K562 (cell line): ENCODE results near the gene ADRB2. TPM values are rescaled to one million over a fixed set of nuclear protein-coding genes. Genes with fewer than 3 reads are reported as not detected.
A peak's percentile ranks its signal among the peaks of the same experiment; 100 is the strongest.

Experiments
- CHD1 ChIP-seq: fragments of 200-600 bp; sonication (generic); IDR thresholded peaks from one replicate; pipeline ENCODE4 v1.6.1; 2012; ENCODE audit warnings: mild to moderate bottlenecking, moderate library complexity, low read length, inconsistent platforms
- CREB1 ChIP-seq, 2 experiments: sonication (generic) in 1 of 2; formaldehyde crosslinking in 1 of 2; IDR thresholded peaks; 2 replicates each; pipeline versions ENCODE4 v1.6.1 to v1.8.0; 2012 to 2022; ENCODE audit warnings: inconsistent platforms in 1 of 2, mild to moderate bottlenecking in 1 of 2, missing genetic modification reagents in 1 of 2, moderate library complexity in 1 of 2
- E2F3 ChIP-seq: fragments of 250-450 bp; sonication (Bioruptor Pico); IDR thresholded peaks from 2 replicates; pipeline ENCODE4 v1.4.0; 2020; ENCODE audit warnings: mild to moderate bottlenecking
- ELF4 ChIP-seq: fragments of 450-650 bp; formaldehyde crosslinking; IDR thresholded peaks from 2 replicates; pipeline ENCODE4 v1.4.0; 2022; ENCODE audit warnings: missing genetic modification characterization
- HNRNPLL ChIP-seq: fragments of 200-400 bp; formaldehyde crosslinking; IDR thresholded peaks from 2 replicates; pipeline ENCODE4 v1.6.1; 2017; ENCODE audit warnings: low read length, low read depth, mild to moderate bottlenecking; ENCODE audit not compliant: poor library complexity, severe bottlenecking
- MAZ ChIP-seq, 2 experiments: fragments of 450-650 bp in 1 of 2; sonication (generic) in 1 of 2; formaldehyde crosslinking; IDR thresholded peaks in 1 of 2; conservative IDR thresholded peaks in 1 of 2; 2 replicates each; pipeline versions ENCODE4 v1.4.0 to v1.5.0; 2020; ENCODE audit warnings: mild to moderate bottlenecking in 1 of 2, missing genetic modification reagents in 1 of 2
- POLR2G ChIP-seq: fragments of 200-400 bp; formaldehyde crosslinking; IDR thresholded peaks from 2 replicates; pipeline ENCODE4 v1.6.1; 2017; ENCODE audit warnings: low read depth, mild to moderate bottlenecking, antibody characterized with exemption, low read length, moderate library complexity
- RBFOX2 ChIP-seq: fragments of 200-400 bp; formaldehyde crosslinking; IDR thresholded peaks from 2 replicates; pipeline ENCODE4 v1.6.1; 2017; ENCODE audit warnings: low read depth, mild to moderate bottlenecking, low read length, moderate library complexity
- ZNF184 ChIP-seq: sonication (generic); formaldehyde crosslinking; IDR thresholded peaks from 2 replicates; pipeline ENCODE4 v1.5.0; 2020; ENCODE audit warnings: missing genetic modification reagents
- polyA plus RNA-seq, 8 experiments: library from polyadenylated mRNA; depleted of rRNA in 4 of 8; stranded (reverse) in 5 of 8; unstranded in 3 of 8; fragments of >200 nt; fragmentation: Nextera tagmentation in 2 of 8; fragmentation: Illumina TruSeq in 1 of 8; extraction: Ambion mirVana in 2 of 8; extraction: Trizol in 1 of 8; gene quantifications; 2 replicates each; pipeline versions ENCODE4 v1.2.1 to v1.2.3, GENCODE V29; 2011 to 2014; ENCODE audit warnings: inconsistent platforms in 1 of 8, missing spikeins in 1 of 8
- total RNA-seq, 7 experiments: library from RNA; depleted of rRNA in 6 of 7; stranded (reverse); fragments of >200 nt in 6 of 7; fragmentation: Illumina TruSeq in 2 of 7; extraction: Trizol in 2 of 7; gene quantifications; 2 replicates each; pipeline versions ENCODE4 v1.2.1 to v1.2.3, GENCODE V29; 2011 to 2021; ENCODE audit warnings: low replicate concordance in 1 of 7
- TF ChIP-seq, protein P1 (sequence below): fragments of 450-650 bp; IDR thresholded peaks from 2 replicates; pipeline ENCODE4 v1.6.1; 2016; ENCODE audit warnings: mild to moderate bottlenecking, moderate library complexity
- TF ChIP-seq, protein P2 (sequence below): fragments of 450-650 bp; formaldehyde crosslinking; IDR thresholded peaks from 2 replicates; pipeline ENCODE4 v1.4.0; 2022; ENCODE audit warnings: mild to moderate bottlenecking, moderate library complexity

The ADRB2 gene
- total and polyA plus RNA-seq, 9 of the 15 experiments (the other 6 are each of a cell fraction or from before 2014, with no cell fraction given): 0.01 to 0.18 (median 0.04) TPM; not detected in 2

DNA sequence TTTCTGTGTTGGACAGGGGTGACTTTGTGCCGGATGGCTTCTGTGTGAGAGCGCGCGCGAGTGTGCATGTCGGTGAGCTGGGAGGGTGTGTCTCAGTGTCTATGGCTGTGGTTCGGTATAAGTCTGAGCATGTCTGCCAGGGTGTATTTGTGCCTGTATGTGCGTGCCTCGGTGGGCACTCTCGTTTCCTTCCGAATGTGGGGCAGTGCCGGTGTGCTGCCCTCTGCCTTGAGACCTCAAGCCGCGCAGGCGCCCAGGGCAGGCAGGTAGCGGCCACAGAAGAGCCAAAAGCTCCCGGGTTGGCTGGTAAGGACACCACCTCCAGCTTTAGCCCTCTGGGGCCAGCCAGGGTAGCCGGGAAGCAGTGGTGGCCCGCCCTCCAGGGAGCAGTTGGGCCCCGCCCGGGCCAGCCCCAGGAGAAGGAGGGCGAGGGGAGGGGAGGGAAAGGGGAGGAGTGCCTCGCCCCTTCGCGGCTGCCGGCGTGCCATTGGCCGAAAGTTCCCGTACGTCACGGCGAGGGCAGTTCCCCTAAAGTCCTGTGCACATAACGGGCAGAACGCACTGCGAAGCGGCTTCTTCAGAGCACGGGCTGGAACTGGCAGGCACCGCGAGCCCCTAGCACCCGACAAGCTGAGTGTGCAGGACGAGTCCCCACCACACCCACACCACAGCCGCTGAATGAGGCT, at the start of gene ADRB2 (continued):
- TF ChIP-seq, protein P1, sequence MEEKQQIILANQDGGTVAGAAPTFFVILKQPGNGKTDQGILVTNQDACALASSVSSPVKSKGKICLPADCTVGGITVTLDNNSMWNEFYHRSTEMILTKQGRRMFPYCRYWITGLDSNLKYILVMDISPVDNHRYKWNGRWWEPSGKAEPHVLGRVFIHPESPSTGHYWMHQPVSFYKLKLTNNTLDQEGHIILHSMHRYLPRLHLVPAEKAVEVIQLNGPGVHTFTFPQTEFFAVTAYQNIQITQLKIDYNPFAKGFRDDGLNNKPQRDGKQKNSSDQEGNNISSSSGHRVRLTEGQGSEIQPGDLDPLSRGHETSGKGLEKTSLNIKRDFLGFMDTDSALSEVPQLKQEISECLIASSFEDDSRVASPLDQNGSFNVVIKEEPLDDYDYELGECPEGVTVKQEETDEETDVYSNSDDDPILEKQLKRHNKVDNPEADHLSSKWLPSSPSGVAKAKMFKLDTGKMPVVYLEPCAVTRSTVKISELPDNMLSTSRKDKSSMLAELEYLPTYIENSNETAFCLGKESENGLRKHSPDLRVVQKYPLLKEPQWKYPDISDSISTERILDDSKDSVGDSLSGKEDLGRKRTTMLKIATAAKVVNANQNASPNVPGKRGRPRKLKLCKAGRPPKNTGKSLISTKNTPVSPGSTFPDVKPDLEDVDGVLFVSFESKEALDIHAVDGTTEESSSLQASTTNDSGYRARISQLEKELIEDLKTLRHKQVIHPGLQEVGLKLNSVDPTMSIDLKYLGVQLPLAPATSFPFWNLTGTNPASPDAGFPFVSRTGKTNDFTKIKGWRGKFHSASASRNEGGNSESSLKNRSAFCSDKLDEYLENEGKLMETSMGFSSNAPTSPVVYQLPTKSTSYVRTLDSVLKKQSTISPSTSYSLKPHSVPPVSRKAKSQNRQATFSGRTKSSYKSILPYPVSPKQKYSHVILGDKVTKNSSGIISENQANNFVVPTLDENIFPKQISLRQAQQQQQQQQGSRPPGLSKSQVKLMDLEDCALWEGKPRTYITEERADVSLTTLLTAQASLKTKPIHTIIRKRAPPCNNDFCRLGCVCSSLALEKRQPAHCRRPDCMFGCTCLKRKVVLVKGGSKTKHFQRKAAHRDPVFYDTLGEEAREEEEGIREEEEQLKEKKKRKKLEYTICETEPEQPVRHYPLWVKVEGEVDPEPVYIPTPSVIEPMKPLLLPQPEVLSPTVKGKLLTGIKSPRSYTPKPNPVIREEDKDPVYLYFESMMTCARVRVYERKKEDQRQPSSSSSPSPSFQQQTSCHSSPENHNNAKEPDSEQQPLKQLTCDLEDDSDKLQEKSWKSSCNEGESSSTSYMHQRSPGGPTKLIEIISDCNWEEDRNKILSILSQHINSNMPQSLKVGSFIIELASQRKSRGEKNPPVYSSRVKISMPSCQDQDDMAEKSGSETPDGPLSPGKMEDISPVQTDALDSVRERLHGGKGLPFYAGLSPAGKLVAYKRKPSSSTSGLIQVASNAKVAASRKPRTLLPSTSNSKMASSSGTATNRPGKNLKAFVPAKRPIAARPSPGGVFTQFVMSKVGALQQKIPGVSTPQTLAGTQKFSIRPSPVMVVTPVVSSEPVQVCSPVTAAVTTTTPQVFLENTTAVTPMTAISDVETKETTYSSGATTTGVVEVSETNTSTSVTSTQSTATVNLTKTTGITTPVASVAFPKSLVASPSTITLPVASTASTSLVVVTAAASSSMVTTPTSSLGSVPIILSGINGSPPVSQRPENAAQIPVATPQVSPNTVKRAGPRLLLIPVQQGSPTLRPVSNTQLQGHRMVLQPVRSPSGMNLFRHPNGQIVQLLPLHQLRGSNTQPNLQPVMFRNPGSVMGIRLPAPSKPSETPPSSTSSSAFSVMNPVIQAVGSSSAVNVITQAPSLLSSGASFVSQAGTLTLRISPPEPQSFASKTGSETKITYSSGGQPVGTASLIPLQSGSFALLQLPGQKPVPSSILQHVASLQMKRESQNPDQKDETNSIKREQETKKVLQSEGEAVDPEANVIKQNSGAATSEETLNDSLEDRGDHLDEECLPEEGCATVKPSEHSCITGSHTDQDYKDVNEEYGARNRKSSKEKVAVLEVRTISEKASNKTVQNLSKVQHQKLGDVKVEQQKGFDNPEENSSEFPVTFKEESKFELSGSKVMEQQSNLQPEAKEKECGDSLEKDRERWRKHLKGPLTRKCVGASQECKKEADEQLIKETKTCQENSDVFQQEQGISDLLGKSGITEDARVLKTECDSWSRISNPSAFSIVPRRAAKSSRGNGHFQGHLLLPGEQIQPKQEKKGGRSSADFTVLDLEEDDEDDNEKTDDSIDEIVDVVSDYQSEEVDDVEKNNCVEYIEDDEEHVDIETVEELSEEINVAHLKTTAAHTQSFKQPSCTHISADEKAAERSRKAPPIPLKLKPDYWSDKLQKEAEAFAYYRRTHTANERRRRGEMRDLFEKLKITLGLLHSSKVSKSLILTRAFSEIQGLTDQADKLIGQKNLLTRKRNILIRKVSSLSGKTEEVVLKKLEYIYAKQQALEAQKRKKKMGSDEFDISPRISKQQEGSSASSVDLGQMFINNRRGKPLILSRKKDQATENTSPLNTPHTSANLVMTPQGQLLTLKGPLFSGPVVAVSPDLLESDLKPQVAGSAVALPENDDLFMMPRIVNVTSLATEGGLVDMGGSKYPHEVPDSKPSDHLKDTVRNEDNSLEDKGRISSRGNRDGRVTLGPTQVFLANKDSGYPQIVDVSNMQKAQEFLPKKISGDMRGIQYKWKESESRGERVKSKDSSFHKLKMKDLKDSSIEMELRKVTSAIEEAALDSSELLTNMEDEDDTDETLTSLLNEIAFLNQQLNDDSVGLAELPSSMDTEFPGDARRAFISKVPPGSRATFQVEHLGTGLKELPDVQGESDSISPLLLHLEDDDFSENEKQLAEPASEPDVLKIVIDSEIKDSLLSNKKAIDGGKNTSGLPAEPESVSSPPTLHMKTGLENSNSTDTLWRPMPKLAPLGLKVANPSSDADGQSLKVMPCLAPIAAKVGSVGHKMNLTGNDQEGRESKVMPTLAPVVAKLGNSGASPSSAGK: peak; percentile 37
- TF ChIP-seq, protein P2, sequence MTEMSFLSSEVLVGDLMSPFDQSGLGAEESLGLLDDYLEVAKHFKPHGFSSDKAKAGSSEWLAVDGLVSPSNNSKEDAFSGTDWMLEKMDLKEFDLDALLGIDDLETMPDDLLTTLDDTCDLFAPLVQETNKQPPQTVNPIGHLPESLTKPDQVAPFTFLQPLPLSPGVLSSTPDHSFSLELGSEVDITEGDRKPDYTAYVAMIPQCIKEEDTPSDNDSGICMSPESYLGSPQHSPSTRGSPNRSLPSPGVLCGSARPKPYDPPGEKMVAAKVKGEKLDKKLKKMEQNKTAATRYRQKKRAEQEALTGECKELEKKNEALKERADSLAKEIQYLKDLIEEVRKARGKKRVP (CRISPR knock-in tag): no peak
- TF ChIP-seq HNRNPLL (peak; percentile 41), MAZ (CRISPR knock-in tag; conservative IDR thresholded peaks at IDR 0.05 in 1 of 2, IDR thresholded peaks at IDR 0.05 in 1 of 2) (peak; percentile 69 to 96), CHD1 (no peak), ELF4 (CRISPR knock-in tag) (no peak), CREB1 (IDR thresholded peaks at IDR 0.05) (peak; percentile 46; the same call in 1 of the 2 replicates), CREB1 (CRISPR knock-in tag; IDR thresholded peaks at IDR 0.05) (peak; percentile 54; the same call in 1 of the 2 replicates), E2F3 (CRISPR knock-in tag) (no peak), POLR2G (peak; percentile 49; the same call in 1 of the 2 replicates), ZNF184 (CRISPR knock-in tag) (no peak), RBFOX2 (peak; percentile 42)
